GM18508 (cell line): ENCODE data around the gene DBF4.
A peak's percentile ranks its signal among the peaks of the same experiment; 100 is the strongest.
"Not testable (repeated sequence)": the region's sequence is repeated elsewhere in the genome, so short reads cannot be mapped to it uniquely, and the experiment has no call there.

Experiments used
- ATAC-seq: cut with Tn5 transposase; IDR thresholded peaks from one replicate; pipeline ENCODE4 v1.9.1; 2021; ENCODE audit warnings: moderate number of reproducible peaks; ENCODE audit not compliant: insufficient read depth, unreplicated experiment

The DBF4 gene

GRCh38 chr7:87882151-87882937 is 6.1 kb downstream of the DBF4 start:
- no peak for ATAC-seq

- no peak for ATAC-seq
Observed at GRCh38 chr7:87885018-87885417, 8.7 kb downstream of the DBF4 start.

GRCh38 chr7:87886875-87887274 is 10.6 kb downstream of the DBF4 start:
- ATAC-seq: no peak

- no peak for ATAC-seq
Observed at GRCh38 chr7:87895363-87895762, 19.1 kb downstream of the DBF4 start.

- no peak for ATAC-seq
Observed at GRCh38 chr7:87899255-87899654, 23.0 kb downstream of the DBF4 start.

GRCh38 chr7:87907136-87907906 is 31.0 kb downstream of the DBF4 start:
- ATAC-seq: not testable (repeated sequence)

GRCh38 chr7:87908814-87909213 is 32.5 kb downstream of the DBF4 start:
- ATAC-seq: not testable (repeated sequence)

GRCh38 chr7:87912121-87912520 is 35.8 kb downstream of the DBF4 start:
- no peak for ATAC-seq

- no peak for ATAC-seq
Observed at GRCh38 chr7:87918740-87919139, 42.4 kb downstream of the DBF4 start.

- no peak for ATAC-seq
Observed at GRCh38 chr7:87919875-87920274, 43.6 kb downstream of the DBF4 start.

- no peak for ATAC-seq
Observed at GRCh38 chr7:87920578-87920977, 44.3 kb downstream of the DBF4 start.

- not testable (repeated sequence) for ATAC-seq
Observed at GRCh38 chr7:87922759-87923395, 46.6 kb downstream of the DBF4 start.

- peak; percentile 97 for ATAC-seq
Observed at GRCh38 chr7:87926581-87927461, 50.5 kb downstream of the DBF4 start.

- peak; percentile 12 for ATAC-seq
Observed at GRCh38 chr7:87933605-87933952, 57.3 kb downstream of the DBF4 start.

- peak; percentile 97 for ATAC-seq
Observed at GRCh38 chr7:87933953-87934698, 57.8 kb downstream of the DBF4 start, which contains the start of gene ADAM22. Gene ADAM22, plus strand, starts transcription at chr7:87934251. Its CDS starts 215 bp downstream, at chr7:87934466.

- no peak for ATAC-seq
Observed at GRCh38 chr7:87934699-87935383, 58.5 kb downstream of the DBF4 start.

GRCh38 chr7:87935384-87935706 is 59.1 kb downstream of the DBF4 start:
- no peak for ATAC-seq

- ATAC-seq: no peak
Observed at GRCh38 chr7:87941138-87941537, 64.8 kb downstream of the DBF4 start.

GRCh38 chr7:87944547-87944946 is 68.3 kb downstream of the DBF4 start:
- ATAC-seq: no peak
